Measurements from ENCODE around the gene GCK. TPM values are rescaled to one million over a fixed set of nuclear protein-coding genes. Genes with fewer than 3 reads are reported as not detected.
A peak's percentile ranks its signal among the peaks of the same experiment; 100 is the strongest.

The GCK gene
- total RNA-seq, 1 donor from 2014 or later, result 0.20 TPM

DNA sequence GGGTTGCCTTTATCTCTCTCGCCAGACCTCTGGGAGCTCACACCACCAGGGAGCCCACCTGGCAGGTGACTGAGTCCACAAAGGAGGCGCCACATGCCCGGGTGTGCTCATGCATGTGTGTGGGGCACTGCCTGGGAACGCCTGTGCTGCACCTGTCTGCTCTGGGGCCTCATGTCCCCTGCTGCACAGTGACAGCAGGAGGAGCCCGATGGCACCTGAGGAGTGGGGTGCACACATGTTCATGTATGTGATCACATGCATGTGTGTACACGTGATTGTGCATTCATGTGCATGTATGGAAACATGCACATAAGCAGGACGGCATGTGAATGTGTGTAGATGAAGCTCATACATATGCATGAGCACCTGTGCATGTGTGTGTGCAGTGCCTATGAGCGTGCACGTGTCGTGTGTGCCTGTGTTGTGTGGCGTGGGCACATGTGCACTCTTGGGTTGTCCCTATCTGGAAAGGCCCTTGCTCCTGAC lies 33.6 kb upstream of the GCK start:
- no peak for DNase-seq (ENCODE audit: low read depth in 2 of 2)

- DNase-seq (ENCODE audit: low read depth in 2 of 2), result no peak
Observed at GRCh38 chr7:44222074-44222473, 32.8 kb upstream of the GCK start.

GRCh38 chr7:44221231-44221791 lies 32.1 kb upstream of the GCK start:
- DNase-seq (ENCODE audit: low read depth in 2 of 2), result peak; percentile 12 to 27

GRCh38 chr7:44220358-44221112 lies 31.3 kb upstream of the GCK start:
- no peak for DNase-seq (ENCODE audit: low read depth in 2 of 2)

DNA sequence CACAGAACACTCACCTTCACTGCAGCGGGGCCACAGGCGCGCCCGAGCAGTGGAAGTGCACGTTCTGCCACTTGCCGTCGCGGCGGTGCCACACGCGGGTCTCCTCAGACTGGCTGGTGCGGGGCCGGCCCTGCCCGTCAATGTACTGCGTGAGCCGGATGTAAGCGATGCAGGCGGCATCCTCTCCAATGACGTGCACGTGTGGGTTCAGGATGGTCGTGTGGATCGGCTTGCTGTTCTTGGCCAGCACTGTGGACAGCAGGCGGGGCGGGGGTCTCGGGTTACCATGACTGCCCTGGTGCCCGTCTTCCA lies 30.8 kb upstream of the GCK start:
- no peak for DNase-seq (ENCODE audit: low read depth in 2 of 2)

DNA sequence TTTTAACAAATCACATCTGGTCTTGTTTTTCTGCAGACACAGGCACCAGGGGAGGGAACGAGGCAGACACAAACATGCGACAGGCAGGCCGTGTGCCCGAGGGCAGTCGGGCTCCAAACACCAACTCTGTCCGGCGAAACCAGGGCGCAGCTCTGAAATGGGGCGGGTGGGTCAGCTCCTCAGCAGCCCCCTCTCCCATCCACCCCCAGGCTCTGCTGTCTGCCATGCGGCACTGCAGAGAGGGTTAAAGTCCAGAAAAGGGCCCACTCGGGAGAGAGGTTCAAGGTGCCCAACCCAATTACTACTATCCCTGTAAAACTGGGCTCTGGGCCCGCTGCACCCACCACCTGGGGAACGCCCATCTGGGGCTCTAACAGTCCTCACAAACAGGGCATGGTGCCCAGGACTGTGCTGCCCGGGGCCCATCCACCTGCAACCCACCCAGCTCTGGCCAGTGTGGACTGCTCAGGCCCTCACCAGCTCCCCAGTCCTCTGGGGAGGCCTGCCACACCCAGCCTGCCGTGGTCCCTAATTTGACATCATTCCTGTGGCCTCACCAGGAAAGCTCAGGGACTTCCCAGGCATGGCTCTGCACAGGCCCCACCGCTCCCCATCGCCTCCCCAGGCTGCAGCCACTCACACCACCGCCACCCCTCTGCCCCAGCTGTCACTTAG lies 30.3 kb upstream of the GCK start:
- DNase-seq (ENCODE audit: low read depth in 2 of 2), result no peak

- DNase-seq (ENCODE audit: low read depth in 2 of 2), result peak in 1 of 2 donors; percentile 42
Observed at GRCh38 chr7:44218418-44219201, 29.4 kb upstream of the GCK start.

- no peak for DNase-seq (ENCODE audit: low read depth in 2 of 2)
Observed at GRCh38 chr7:44217852-44218402, 28.7 kb upstream of the GCK start.

- no peak for DNase-seq (ENCODE audit: low read depth in 2 of 2)
Observed at GRCh38 chr7:44217223-44217714, 28.0 kb upstream of the GCK start.

GRCh38 chr7:44216521-44217222 lies 27.4 kb upstream of the GCK start:
- DNase-seq (ENCODE audit: low read depth in 2 of 2), result no peak

DNA sequence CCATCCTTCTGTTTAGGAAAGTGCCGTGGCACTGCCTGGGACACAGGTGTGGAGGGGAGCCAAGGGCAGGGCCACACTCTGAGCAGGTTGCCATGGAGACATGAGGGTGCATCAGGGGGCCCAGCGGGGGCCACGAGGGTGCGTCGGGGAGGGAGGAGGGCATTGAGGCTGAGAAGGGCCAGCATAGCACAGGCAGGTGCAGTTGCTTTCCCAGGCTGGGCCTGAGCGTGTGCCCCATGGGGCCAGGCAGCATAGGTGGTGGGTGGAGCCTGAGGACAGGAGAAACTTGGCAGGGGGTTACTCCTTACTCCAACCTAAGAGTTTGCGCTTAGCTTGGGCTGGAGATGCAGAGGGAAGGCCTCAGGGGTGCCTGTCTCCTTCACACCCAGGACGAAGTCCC lies 26.8 kb upstream of the GCK start:
- DNase-seq (ENCODE audit: low read depth in 2 of 2), result no peak

DNA sequence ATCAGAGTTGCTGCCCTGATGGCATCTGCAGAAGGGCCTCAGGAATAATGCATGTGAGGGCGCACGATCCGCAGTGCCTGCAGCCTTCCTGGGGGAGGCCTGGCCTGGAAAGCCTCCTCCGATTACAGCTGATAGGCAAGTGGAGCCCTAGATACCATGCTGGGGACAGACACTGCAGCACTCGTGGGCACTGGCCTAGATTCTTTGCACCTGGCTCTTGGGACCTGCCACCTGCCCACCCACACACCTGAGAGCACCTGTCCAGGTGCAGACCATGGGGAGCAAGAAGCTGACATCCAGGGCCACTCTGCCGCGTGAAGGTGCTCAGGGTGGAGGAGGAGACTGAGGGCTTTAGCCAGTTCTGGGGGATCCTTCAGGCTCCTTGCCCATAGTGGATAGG lies 26.3 kb upstream of the GCK start:
- no peak for DNase-seq (ENCODE audit: low read depth in 2 of 2)

DNA sequence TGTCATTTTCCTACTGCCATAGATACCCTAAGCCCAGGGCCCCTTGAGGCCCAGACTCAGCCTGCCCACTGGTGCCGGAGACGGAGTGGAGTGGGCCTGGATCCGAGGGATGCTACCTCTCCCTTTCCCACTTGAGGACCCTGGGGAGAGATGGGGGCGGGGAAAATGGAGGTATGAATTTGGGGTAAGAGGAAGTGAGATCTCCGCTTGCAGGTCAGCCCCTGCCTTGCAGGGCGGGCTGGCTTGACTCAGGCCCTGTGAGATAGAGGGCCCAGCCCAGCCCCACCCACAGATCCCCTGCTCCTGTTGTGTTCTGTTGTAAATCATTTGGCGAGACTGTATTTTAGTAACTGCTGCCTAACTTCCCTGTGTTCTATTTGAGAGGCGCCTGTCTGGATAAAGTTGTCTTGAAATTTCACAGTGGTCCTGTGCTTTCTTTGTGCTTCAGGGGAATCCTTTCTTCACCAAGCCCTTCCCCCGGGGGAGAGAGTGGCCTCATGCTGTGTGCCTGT lies 24.7 kb upstream of the GCK start:
- no peak for DNase-seq (ENCODE audit: low read depth in 2 of 2)

GRCh38 chr7:44213206-44213876 lies 24.1 kb upstream of the GCK start:
- no peak for DNase-seq (ENCODE audit: low read depth in 2 of 2)

GRCh38 chr7:44212581-44213184 lies 23.4 kb upstream of the GCK start:
- no peak for DNase-seq (ENCODE audit: low read depth in 2 of 2)

- DNase-seq (ENCODE audit: low read depth in 2 of 2), result no peak
Observed at GRCh38 chr7:44212018-44212417, 22.8 kb upstream of the GCK start.

- DNase-seq (ENCODE audit: low read depth in 2 of 2), result no peak
Observed at GRCh38 chr7:44211126-44211675, 22.0 kb upstream of the GCK start.

DNA sequence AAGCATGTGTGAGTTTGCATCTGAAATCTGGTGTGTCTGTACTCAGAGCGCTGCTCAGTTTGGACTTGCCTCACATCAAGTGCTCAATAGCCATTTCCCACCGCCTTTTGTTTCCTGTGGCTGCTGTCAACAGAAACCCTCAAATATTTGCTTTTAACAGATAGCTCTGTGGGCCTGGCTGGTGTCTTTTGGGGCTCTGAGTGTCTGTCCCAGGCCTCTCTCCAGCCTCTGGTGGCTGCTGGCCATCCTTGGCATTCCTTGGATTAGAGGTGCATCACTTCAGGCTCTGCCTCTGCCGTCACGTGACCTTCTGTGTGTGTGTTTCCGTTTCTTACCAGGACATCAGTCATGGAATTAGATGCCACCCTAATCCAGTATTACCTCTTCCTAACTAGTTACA lies 20.9 kb upstream of the GCK start:
- DNase-seq (ENCODE audit: low read depth in 2 of 2), result no peak

DNA sequence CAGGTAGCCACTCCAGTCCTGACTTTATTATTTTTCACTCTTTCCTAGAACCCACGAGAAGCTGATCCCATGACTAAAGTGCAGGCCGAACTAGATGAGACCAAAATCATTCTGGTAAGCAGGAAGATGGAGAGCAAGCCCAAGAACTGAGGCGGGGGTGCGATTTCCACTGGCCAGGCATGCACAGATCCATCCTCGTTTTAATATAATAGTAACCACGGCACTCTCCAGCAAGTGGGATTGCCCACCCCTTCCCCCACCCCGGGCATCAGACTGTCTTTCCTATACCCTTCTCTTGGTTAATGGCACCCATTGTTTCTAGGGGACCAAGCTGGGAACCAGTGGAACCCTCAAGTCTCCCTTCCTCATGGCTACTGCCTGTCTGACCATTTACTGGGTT lies 18.8 kb upstream of the GCK start:
- no peak for DNase-seq (ENCODE audit: low read depth in 2 of 2)

- DNase-seq (ENCODE audit: low read depth in 2 of 2), result no peak
Observed at GRCh38 chr7:44206008-44206407, 16.8 kb upstream of the GCK start.

All from lung microvascular endothelial cell (primary cell).